ENCODE data around the gene CACNA1S.

CACNA1S gene

GRCh38 chr1:201114245-201115131, 2.3 kb upstream of the CACNA1S start:
- peak; percentile 85 for DNase-seq

GRCh38 chr1:201113451-201114244, 1.4 kb upstream of the CACNA1S start:
- no peak for DNase-seq

- no peak for DNase-seq
Observed at GRCh38 chr1:201112926-201113325, 700 bp upstream of the CACNA1S start.

GRCh38 chr1:201111672-201112071, 554 bp downstream of the CACNA1S start:
- DNase-seq: no peak

GRCh38 chr1:201111156-201111555, 1.1 kb downstream of the CACNA1S start:
- DNase-seq: no peak

- no peak for DNase-seq
Observed at GRCh38 chr1:201110616-201111015, 1.6 kb downstream of the CACNA1S start.

GRCh38 chr1:201110138-201110537, 2.1 kb downstream of the CACNA1S start:
- DNase-seq: no peak

- no peak for DNase-seq
Observed at GRCh38 chr1:201109651-201110050, 2.6 kb downstream of the CACNA1S start.

GRCh38 chr1:201108614-201109013, 3.6 kb downstream of the CACNA1S start:
- no peak for DNase-seq

GRCh38 chr1:201105688-201106087, 6.5 kb downstream of the CACNA1S start:
- DNase-seq: no peak

GRCh38 chr1:201104141-201104540, 8.1 kb downstream of the CACNA1S start:
- no peak for DNase-seq

- no peak for DNase-seq
Observed at GRCh38 chr1:201103666-201104065, 8.6 kb downstream of the CACNA1S start.

- no peak for DNase-seq
Observed at GRCh38 chr1:201100169-201100930, 11.9 kb downstream of the CACNA1S start.

- no peak for DNase-seq
Observed at GRCh38 chr1:201098992-201099677, 13.1 kb downstream of the CACNA1S start.

- no peak for DNase-seq
Observed at GRCh38 chr1:201096977-201097856, 15.0 kb downstream of the CACNA1S start.

GRCh38 chr1:201096041-201096461, 16.2 kb downstream of the CACNA1S start:
- no peak for DNase-seq

GRCh38 chr1:201095581-201095980, 16.6 kb downstream of the CACNA1S start:
- no peak for DNase-seq

- no peak for DNase-seq
Observed at GRCh38 chr1:201094832-201095231, 17.4 kb downstream of the CACNA1S start.

GRCh38 chr1:201093962-201094361, 18.3 kb downstream of the CACNA1S start:
- no peak for DNase-seq

- no peak for DNase-seq
Observed at GRCh38 chr1:201093561-201093960, 18.7 kb downstream of the CACNA1S start.

- DNase-seq: no peak
Observed at GRCh38 chr1:201092738-201093137, 19.5 kb downstream of the CACNA1S start.

GRCh38 chr1:201091256-201091655, 21.0 kb downstream of the CACNA1S start:
- no peak for DNase-seq

Data from activated CD4-positive, alpha-beta T cell treated with anti-CD3 and anti-CD28 coated beads for 48 hours (primary cell).